Endothelial cell of umbilical vein (primary cell): ENCODE results near the gene CCDC167. TPM values are rescaled to one million over a fixed set of nuclear protein-coding genes. Genes with fewer than 3 reads are reported as not detected.

Source experiments
- BruUV-seq: library from RNA; stranded (reverse); fragments of 400-500 nt; replicated peaks from 2 replicates; lab custom pipeline; 2021; lab: Mats Ljungman, UMichigan
- CTCF ChIA-PET: fragments of 300-600, 350-600 bp; sonication (Branson Sonifier 250); formaldehyde crosslinking; loops from one replicate; lab custom pipeline; 2021; ENCODE audit warnings: antibody characterized with exemption, inconsistent platforms; lab: Charles Lee
- POLR2A ChIA-PET: fragments of 300-600, 350-600 bp; sonication (Branson Sonifier 250); formaldehyde crosslinking; loops from one replicate; lab custom pipeline; 2021; ENCODE audit warnings: antibody characterized with exemption, inconsistent platforms; lab: Charles Lee
- DNase-seq: peaks from one replicate; pipeline ENCODE4 v3.0.0-alpha.2; 2011; ENCODE audit warnings: low read depth, low spot score
- FAIRE-seq: peaks from 2 replicates; lab custom pipeline; 2011; peaks lifted over from hg19 to GRCh38; lab: Jason Lieb, UNC
- H2AFZ ChIP-seq: 2 replicates; pipeline ENCODE4 v1.6.0; 2012; ENCODE audit warnings: low read depth, low read length, control low read depth, inconsistent platforms
- H3K27ac ChIP-seq: 2 replicates; pipeline ENCODE4 v1.5.1; 2011; ENCODE audit warnings: low read depth, mild to moderate bottlenecking, control low read depth, low read length, moderate library complexity; ENCODE audit not compliant: insufficient read depth
- H3K27me3 ChIP-seq, 2 experiments: 2 replicates each; pipeline versions ENCODE4 v1.6.0 to v1.6.1; 2011; ENCODE audit warnings: low read length in 2 of 2, mixed read lengths in 1 of 2; ENCODE audit not compliant: control insufficient read depth in 2 of 2, insufficient read depth in 2 of 2
- H3K36me3 ChIP-seq, 2 experiments: 2 replicates in 1 of 2; 3 replicates in 1 of 2; pipeline ENCODE4 v1.5.1; 2011; ENCODE audit warnings: low read length in 2 of 2, mild to moderate bottlenecking in 1 of 2, moderate library complexity in 1 of 2; ENCODE audit not compliant: control insufficient read depth in 2 of 2, insufficient read depth in 2 of 2; ENCODE audit errors: extremely low read depth in 1 of 2
- H3K4me1 ChIP-seq: 3 replicates; pipeline ENCODE4 v1.5.1; 2011; ENCODE audit warnings: mild to moderate bottlenecking, low read length; ENCODE audit not compliant: control insufficient read depth, insufficient read depth; ENCODE audit errors: extremely low read depth
- H3K4me2 ChIP-seq: 2 replicates; pipeline ENCODE4 v1.6.1; 2011; ENCODE audit warnings: low read length, control low read depth, mixed read lengths; ENCODE audit not compliant: insufficient read depth
- H3K4me3 ChIP-seq, 3 experiments: fragments of 200-600 bp in 1 of 3; sonication (generic), shearing (Covaris generic) in 1 of 3; replicated peaks in 1 of 3; 2 replicates each; pipeline ENCODE4 v1.5.1; 2011 to 2016; ENCODE audit warnings: control low read depth in 3 of 3, low read length in 3 of 3, mild to moderate bottlenecking in 2 of 3, inconsistent platforms in 1 of 3, low read depth in 1 of 3, moderate library complexity in 1 of 3; ENCODE audit not compliant: insufficient read depth in 1 of 3
- H3K79me2 ChIP-seq: 2 replicates; pipeline ENCODE4 v1.6.0; 2012; ENCODE audit warnings: low read length, inconsistent platforms; ENCODE audit not compliant: control insufficient read depth, insufficient read depth
- H3K9ac ChIP-seq: replicated peaks from 2 replicates; pipeline ENCODE3; 2011; ENCODE audit warnings: low read length, control low read depth; ENCODE audit not compliant: insufficient read depth; ENCODE audit errors: extremely low read depth
- H3K9me1 ChIP-seq: replicated peaks from 3 replicates; pipeline ENCODE4 v1.6.0; 2011; ENCODE audit warnings: mild to moderate bottlenecking, low read length; ENCODE audit not compliant: control insufficient read depth, insufficient read depth; ENCODE audit errors: extremely low read depth
- H3K9me3 ChIP-seq: replicated peaks from 2 replicates; pipeline ENCODE4 v1.5.1; 2012; ENCODE audit warnings: low read length, inconsistent platforms; ENCODE audit not compliant: control insufficient read depth, insufficient read depth
- H4K20me1 ChIP-seq: replicated peaks from 2 replicates; pipeline ENCODE3; 2011; ENCODE audit warnings: mild to moderate bottlenecking, low read length; ENCODE audit not compliant: control insufficient read depth, insufficient read depth; ENCODE audit errors: extremely low read depth
- EZH2 ChIP-seq: IDR thresholded peaks from 2 replicates; pipeline ENCODE4 v1.6.1; 2012; ENCODE audit warnings: borderline replicate concordance, low read depth, mild to moderate bottlenecking, moderate library complexity, low read length, inconsistent platforms; ENCODE audit not compliant: severe bottlenecking
- FOS ChIP-seq: IDR thresholded peaks from 2 replicates; pipeline ENCODE4 v1.6.1; 2011; ENCODE audit warnings: mild to moderate bottlenecking, low read length, moderate library complexity, borderline replicate concordance; ENCODE audit not compliant: insufficient read depth
- GATA2 ChIP-seq: IDR thresholded peaks from 2 replicates; pipeline ENCODE4 v1.7.0; 2011; ENCODE audit warnings: low read depth, mild to moderate bottlenecking, moderate library complexity, mixed read lengths, low read length; ENCODE audit not compliant: insufficient read length, insufficient read depth
- JUN ChIP-seq: IDR thresholded peaks from 2 replicates; pipeline ENCODE4 v1.6.1; 2011; ENCODE audit warnings: borderline replicate concordance, low read depth; ENCODE audit not compliant: insufficient read length, insufficient read depth
- MYC ChIP-seq: IDR thresholded peaks from one replicate; pipeline ENCODE4 v1.6.1; 2011; ENCODE audit warnings: mild to moderate bottlenecking, low read depth, low read length
- POLR2A ChIP-seq: IDR thresholded peaks from 2 replicates; pipeline ENCODE4 v1.6.1; 2012; ENCODE audit warnings: low read depth, mild to moderate bottlenecking, control low read depth, low read length
- POLR2AphosphoS5 ChIP-seq: IDR thresholded peaks from 2 replicates; pipeline ENCODE4 v1.6.1; 2012; ENCODE audit warnings: low read depth, mild to moderate bottlenecking, control low read depth, low read length, moderate library complexity; ENCODE audit not compliant: insufficient read depth
- dilution Hi-C: fragments of 300-500 bp; cut with MboI; formaldehyde crosslinking; loops from one replicate; pipeline ENCODE4 v1.15.0; 2019; ENCODE audit warnings: low sequenced_read_pairs; ENCODE audit not compliant: extremely low pct_ligation_motif_present
- intact Hi-C: fragments of 100-400 bp; cut with micrococcal nuclease; formaldehyde crosslinking; loops from one replicate; pipeline ENCODE4 v1.10.0; 2022
- polyA plus RNA-seq, 4 experiments: library from polyadenylated mRNA; depleted of rRNA in 3 of 4; stranded (reverse) in 3 of 4; unstranded in 1 of 4; fragments of >200 nt; gene quantifications; 2 replicates each; pipeline versions ENCODE4 v1.2.1 to v1.2.3, GENCODE V29; 2011 to 2012; ENCODE audit warnings: missing spikeins in 1 of 4
- total RNA-seq: library from RNA; stranded (reverse); gene quantifications from 2 replicates; pipeline ENCODE4 v1.2.3, GENCODE V29; 2021
- TF ChIP-seq, protein P1 (sequence below), 2 donors: IDR thresholded peaks; 1 replicate in 1 of 2; 2 replicates in 1 of 2; pipeline ENCODE4 v1.5.1; 2011; ENCODE audit warnings: low read length in 2 of 2, mild to moderate bottlenecking in 2 of 2, moderate library complexity in 2 of 2, control low read depth in 1 of 2, inconsistent platforms in 1 of 2, low read depth in 1 of 2; ENCODE audit not compliant: insufficient read depth in 1 of 2; ENCODE audit errors: extremely low read depth in 1 of 2
- TF ChIP-seq, protein P2 (sequence below): IDR thresholded peaks from 2 replicates; pipeline ENCODE4 v1.6.1; 2011; ENCODE audit not compliant: insufficient read depth, insufficient read length

CCDC167 gene
- total and polyA plus RNA-seq, 2 donors (not counting 3 experiments of a cell fraction or from before 2014, with no cell fraction given), result 46.6 to 105 TPM

DNA sequence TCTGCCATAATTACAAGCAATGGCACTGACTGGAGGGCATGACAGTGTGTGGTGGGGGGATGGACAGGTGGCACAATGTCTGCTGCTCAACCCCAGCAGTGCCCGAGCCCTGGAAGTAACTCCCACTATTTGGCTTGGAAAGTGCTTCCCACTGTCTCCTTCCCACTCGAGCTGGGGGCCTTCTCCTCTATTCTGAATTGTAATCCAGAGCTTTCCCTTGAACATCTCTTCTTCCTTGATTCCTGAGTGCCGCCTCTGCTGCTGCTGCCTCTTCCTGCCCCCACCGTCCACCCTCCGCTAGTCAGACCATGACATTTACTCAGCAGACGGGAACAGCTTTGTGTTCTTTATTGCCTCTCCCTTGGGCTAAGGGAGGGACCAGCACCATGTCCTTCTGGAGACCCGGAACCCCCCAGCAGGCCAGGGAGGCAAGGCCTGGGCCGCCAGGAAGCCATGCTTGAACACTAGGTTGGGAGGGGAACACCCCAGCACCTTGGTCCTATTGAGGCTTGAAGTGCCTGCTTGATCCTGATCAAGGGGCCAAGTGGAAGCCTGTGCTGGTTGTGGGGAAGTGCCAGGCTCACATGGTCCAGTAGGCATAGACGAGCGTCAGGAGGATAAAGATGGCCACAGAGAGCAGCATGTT lies 17.0 kb downstream of the CCDC167 start:
- Histone ChIP-seq H3K9ac (no peak overlapping the region), H3K36me3 (peaks cover 2 to 26% of the 10 kb centered on the region in 2 experiments), H3K9me3 (no peaks in the 10 kb centered on the region), H3K4me2 (no peak overlapping the region), H2AFZ (no peak overlapping the region), H3K27ac (no peak overlapping the region), H4K20me1 (no peaks in the 10 kb centered on the region), H3K4me3 (no peak overlapping the region), H3K4me1 (no peaks in the 10 kb centered on the region), H3K27me3 (no peaks in the 10 kb centered on the region), H3K79me2 (no peaks in the 10 kb centered on the region), H3K9me1 (no peaks in the 10 kb centered on the region)
- TF ChIP-seq EZH2 (no peak), FOS (no peak), POLR2A (no peak), MYC (no peak), GATA2 (no peak), JUN (no peak), POLR2AphosphoS5 (no peak)
- TF ChIP-seq, protein P1, sequence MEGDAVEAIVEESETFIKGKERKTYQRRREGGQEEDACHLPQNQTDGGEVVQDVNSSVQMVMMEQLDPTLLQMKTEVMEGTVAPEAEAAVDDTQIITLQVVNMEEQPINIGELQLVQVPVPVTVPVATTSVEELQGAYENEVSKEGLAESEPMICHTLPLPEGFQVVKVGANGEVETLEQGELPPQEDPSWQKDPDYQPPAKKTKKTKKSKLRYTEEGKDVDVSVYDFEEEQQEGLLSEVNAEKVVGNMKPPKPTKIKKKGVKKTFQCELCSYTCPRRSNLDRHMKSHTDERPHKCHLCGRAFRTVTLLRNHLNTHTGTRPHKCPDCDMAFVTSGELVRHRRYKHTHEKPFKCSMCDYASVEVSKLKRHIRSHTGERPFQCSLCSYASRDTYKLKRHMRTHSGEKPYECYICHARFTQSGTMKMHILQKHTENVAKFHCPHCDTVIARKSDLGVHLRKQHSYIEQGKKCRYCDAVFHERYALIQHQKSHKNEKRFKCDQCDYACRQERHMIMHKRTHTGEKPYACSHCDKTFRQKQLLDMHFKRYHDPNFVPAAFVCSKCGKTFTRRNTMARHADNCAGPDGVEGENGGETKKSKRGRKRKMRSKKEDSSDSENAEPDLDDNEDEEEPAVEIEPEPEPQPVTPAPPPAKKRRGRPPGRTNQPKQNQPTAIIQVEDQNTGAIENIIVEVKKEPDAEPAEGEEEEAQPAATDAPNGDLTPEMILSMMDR (IDR thresholded peaks at IDR 0.05; ENCODE audit: extremely low read depth in 1 of 2, insufficient read depth in 1 of 2, low read depth in 1 of 2, low read length in 2 of 2), result no peak
- TF ChIP-seq, protein P2, sequence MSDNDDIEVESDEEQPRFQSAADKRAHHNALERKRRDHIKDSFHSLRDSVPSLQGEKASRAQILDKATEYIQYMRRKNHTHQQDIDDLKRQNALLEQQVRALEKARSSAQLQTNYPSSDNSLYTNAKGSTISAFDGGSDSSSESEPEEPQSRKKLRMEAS, result no peak
- dilution Hi-C loops (no loop called here), intact Hi-C loops (loop anchor here (5.0 kb wide), 2 partner anchors 115 to 170 kb away; no protein-coding TSS in a partner anchor)
- ChIA-PET POLR2A (no interaction called here), CTCF (interaction anchor here (1.7 kb wide), 1 partner anchor 83 kb away, joined by 8 read pairs; no protein-coding TSS in a partner anchor)
- no TSS peak for BruUV-seq
- DNase-seq (no peak), FAIRE-seq (no peak)
